Astrocyte (in vitro differentiated cells and primary cell): ENCODE data around the gene ASB7.
A peak's percentile ranks its signal among the peaks of the same experiment; 100 is the strongest.

Experiments
- EZH2 ChIP-seq: IDR thresholded peaks from 2 replicates; pipeline ENCODE4 v1.6.1; 2012; ENCODE audit warnings: mild to moderate bottlenecking, low read length, inconsistent platforms; ENCODE audit not compliant: insufficient read depth
- TF ChIP-seq, protein P1 (sequence below): IDR thresholded peaks from 2 replicates; pipeline ENCODE4 v1.5.1; 2011; ENCODE audit warnings: low read depth, mild to moderate bottlenecking, inconsistent platforms, low read length, moderate library complexity; ENCODE audit not compliant: insufficient read depth

DNA sequence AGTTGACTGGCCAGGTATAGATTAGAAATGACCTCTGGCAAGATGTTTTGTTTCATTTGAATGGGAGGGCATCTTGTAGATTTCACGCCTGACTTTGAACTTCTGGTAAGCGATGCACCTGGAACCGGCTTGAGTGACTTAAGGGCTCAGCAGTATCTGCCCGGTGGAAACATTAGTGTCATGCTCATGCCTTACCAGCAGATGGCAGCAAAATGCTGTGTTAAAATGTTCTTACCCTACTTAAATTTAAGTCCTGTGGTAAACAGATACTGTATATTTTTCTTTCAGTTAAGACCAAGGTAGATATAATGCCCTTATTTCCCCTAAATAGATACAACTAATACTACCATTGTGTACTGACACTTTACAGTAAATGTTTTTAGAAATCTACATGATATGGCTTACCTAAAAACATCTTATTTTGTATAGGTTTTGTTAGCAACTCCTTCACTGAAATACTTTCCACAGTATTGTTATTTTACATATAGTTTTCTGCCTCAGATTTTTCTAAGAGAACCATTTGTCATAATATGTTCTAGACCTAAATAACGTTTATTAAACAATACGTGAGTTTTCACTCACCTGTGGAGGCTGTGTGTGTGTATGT, 25.5 kb downstream of the ASB7 start:
- TF ChIP-seq, protein P1, sequence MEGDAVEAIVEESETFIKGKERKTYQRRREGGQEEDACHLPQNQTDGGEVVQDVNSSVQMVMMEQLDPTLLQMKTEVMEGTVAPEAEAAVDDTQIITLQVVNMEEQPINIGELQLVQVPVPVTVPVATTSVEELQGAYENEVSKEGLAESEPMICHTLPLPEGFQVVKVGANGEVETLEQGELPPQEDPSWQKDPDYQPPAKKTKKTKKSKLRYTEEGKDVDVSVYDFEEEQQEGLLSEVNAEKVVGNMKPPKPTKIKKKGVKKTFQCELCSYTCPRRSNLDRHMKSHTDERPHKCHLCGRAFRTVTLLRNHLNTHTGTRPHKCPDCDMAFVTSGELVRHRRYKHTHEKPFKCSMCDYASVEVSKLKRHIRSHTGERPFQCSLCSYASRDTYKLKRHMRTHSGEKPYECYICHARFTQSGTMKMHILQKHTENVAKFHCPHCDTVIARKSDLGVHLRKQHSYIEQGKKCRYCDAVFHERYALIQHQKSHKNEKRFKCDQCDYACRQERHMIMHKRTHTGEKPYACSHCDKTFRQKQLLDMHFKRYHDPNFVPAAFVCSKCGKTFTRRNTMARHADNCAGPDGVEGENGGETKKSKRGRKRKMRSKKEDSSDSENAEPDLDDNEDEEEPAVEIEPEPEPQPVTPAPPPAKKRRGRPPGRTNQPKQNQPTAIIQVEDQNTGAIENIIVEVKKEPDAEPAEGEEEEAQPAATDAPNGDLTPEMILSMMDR, result peak; percentile 82
- no peak for TF ChIP-seq EZH2
